H1 (cell line): ENCODE results near the gene RAP2C. TPM values are rescaled to one million over a fixed set of nuclear protein-coding genes. Genes with fewer than 3 reads are reported as not detected.

Experiments
- CTBP2 ChIP-seq: IDR thresholded peaks from 2 replicates; pipeline ENCODE4 v1.7.0; 2011; ENCODE audit warnings: borderline replicate concordance, mild to moderate bottlenecking, moderate library complexity, mixed read lengths, low read length; ENCODE audit not compliant: insufficient read depth, insufficient read length
- NANOG ChIP-seq: IDR thresholded peaks from 2 replicates; pipeline ENCODE4 v1.6.1; 2011; ENCODE audit warnings: low read length, low read depth, mild to moderate bottlenecking, inconsistent platforms; ENCODE audit not compliant: insufficient read depth, poor library complexity, severe bottlenecking
- SRF ChIP-seq: IDR thresholded peaks from 2 replicates; pipeline ENCODE4 v1.6.1; 2011; ENCODE audit warnings: mild to moderate bottlenecking, low read depth, low read length, moderate library complexity
- TBP ChIP-seq: IDR thresholded peaks from 2 replicates; pipeline ENCODE4 v1.6.1; 2011; ENCODE audit warnings: low read depth, low read length, improper control_type of control experiment
- ZNF274 ChIP-seq: IDR thresholded peaks from 2 replicates; pipeline ENCODE4 v1.7.0; 2012; ENCODE audit warnings: low read length, borderline replicate concordance; ENCODE audit errors: extremely low read depth
- polyA plus RNA-seq, 7 experiments: library from polyadenylated mRNA; depleted of rRNA in 3 of 7; stranded (reverse) in 5 of 7; unstranded in 2 of 7; fragments of >200 nt in 5 of 7; fragments of 200-250 nt in 2 of 7; gene quantifications; 1 replicate in 5 of 7; 2 replicates in 1 of 7; 4 replicates in 1 of 7; pipeline versions ENCODE4 v1.2.1 to v1.2.3, GENCODE V29; 2011 to 2013; ENCODE audit warnings: missing spikeins in 2 of 7, mixed read lengths in 2 of 7
- total RNA-seq: library from RNA; stranded (reverse); fragmentation: NEBNext Ultra II Directional; extraction: Animal tissue kit (Norgen Biotek cat#: 25700); gene quantifications from 2 replicates; pipeline ENCODE4 v1.2.1, GENCODE V29; 2021
- TF ChIP-seq, protein P1 (sequence below): IDR thresholded peaks from 2 replicates; pipeline ENCODE4 v1.6.1; 2012; ENCODE audit warnings: low read length, inconsistent platforms

Gene RAP2C
- total and polyA plus RNA-seq, 2 of the 8 experiments (the other 6 are each of a cell fraction or from before 2014, with no cell fraction given) = 4.7 to 20.5 TPM

DNA sequence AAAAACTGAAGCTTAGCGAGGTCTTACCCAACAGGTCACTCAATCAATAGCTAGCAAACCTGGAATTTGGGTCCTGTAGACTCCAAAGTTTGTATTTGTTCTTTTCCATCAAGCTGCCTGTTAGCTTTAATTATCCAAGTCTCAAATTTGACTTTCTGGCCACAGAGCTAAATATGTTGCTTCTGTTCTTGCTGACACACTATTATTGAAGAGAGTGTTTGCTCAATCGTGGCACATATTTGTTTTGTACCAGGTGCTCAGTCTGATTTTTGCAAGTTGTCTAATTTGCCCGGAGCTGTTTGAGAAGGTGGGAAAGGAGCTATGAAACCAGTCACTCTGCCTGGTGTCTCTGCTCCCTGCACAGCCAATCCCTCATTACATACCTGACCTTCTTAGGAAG, 49.7 kb downstream of the RAP2C start (continued):
- TF ChIP-seq, protein P1, sequence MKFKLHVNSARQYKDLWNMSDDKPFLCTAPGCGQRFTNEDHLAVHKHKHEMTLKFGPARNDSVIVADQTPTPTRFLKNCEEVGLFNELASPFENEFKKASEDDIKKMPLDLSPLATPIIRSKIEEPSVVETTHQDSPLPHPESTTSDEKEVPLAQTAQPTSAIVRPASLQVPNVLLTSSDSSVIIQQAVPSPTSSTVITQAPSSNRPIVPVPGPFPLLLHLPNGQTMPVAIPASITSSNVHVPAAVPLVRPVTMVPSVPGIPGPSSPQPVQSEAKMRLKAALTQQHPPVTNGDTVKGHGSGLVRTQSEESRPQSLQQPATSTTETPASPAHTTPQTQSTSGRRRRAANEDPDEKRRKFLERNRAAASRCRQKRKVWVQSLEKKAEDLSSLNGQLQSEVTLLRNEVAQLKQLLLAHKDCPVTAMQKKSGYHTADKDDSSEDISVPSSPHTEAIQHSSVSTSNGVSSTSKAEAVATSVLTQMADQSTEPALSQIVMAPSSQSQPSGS = no peak
- TF ChIP-seq TBP (no peak), NANOG (no peak), SRF (no peak), ZNF274 (no peak), CTBP2 (no peak)
